ENCODE results near the gene EXTL1. TPM values are rescaled to one million over a fixed set of nuclear protein-coding genes. Genes with fewer than 3 reads are reported as not detected.

Gene EXTL1
- total RNA-seq, 1 experiment from 2014 or later = 88.2 TPM

DNA sequence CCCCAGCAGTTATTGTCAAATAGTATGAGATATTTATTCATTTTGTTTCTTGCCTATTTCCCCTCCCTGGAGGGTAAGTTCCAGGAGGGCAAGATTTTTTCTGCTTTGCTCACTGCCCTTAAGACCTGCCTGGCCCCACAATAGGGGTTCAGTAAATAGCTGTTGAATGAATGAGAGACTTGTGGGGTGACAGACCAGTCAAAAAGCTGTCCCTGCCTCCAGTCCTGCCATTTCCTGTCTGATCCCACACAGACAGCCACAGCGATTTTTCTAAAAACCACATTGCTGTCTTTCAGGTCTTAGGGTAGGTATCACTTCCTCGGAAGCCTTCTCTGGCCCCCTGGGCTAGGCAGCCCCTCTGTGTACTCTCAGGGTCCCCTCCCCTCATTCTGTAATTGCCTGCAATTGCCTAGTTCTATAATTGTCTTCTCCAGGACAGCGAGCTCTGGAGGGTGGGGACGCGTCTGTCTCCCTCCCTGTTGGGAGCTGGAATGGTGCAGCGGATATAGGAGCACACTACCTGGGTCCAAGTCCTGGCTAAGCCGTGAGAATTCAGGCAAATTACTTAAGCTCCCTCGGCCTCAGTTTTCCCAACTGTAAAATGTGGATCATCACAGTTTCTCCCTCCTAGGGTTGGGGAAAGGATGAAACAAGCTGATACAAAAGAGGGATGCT is 1.8 kb upstream of the EXTL1 start:
- in situ Hi-C loops (cut with HindIII; ENCODE audit: low sequenced_read_pairs) = no loop called here
- no peak for DNase-seq (ENCODE audit: low spot score)

DNA sequence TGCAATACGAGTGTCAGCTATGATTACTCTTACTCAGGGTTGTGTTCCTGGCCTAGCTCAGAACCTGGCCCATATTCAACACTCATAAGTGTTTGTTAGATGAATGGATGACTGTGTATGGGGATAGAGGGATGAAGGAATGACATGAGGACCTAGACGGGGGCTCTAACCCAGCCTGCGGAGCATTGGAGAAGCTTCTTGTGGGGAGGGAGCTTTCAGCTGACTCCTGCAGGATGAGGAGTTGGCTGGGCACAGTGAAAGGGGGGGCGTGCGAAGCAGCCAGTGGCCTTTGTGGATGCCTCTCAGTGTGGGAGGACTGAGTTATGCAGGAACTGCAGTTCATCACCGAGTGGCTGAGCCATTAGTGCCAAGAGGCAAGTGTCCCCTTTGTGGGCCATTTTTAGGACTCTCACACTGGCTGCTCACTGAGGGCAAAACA is 1.2 kb upstream of the EXTL1 start:
- DNase-seq (ENCODE audit: low spot score) = no peak
- in situ Hi-C loops (cut with HindIII; ENCODE audit: low sequenced_read_pairs) = no loop called here

DNA sequence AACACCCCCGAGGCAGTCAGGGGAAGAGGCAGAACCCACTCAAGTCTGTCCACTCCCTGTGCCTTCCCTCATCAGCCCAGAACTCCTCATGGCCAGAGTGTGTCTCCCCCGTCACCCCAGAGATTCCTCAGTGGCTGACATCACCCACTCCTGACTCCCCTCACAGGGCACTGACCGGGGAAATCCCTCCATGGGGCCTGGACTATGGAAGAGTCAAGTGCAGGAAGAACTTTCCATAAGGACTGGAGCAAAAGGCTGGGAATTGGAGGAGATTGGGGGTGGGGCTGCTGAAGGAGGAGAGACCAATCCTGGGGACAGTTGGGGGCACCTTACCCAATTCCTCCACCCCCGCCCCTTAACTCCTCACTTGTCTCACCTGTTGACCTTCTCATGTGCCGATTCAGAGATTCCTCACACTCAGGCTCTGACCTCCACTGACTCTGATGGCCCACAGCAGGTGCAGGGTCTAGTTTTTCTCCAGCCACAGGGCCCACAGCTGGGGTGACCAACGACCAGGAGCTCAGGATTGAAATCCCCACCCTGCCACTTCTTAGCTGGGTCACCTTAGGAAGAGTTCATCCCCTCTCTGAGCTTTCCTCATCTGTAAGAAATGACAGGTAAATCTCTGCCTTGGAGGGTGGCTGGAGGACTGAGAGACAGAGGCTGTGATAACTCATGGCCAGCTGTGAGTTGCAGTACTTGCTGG is 481 bp upstream of the EXTL1 start:
- in situ Hi-C loops (cut with HindIII; ENCODE audit: low sequenced_read_pairs) = no loop called here
- DNase-seq (ENCODE audit: low spot score) = no peak

- no peak for DNase-seq (ENCODE audit: low spot score)
- in situ Hi-C loops (cut with HindIII; ENCODE audit: low sequenced_read_pairs) = no loop called here
Measured at GRCh38 chr1:26022404-26022779, 817 bp downstream of the EXTL1 start.

DNA sequence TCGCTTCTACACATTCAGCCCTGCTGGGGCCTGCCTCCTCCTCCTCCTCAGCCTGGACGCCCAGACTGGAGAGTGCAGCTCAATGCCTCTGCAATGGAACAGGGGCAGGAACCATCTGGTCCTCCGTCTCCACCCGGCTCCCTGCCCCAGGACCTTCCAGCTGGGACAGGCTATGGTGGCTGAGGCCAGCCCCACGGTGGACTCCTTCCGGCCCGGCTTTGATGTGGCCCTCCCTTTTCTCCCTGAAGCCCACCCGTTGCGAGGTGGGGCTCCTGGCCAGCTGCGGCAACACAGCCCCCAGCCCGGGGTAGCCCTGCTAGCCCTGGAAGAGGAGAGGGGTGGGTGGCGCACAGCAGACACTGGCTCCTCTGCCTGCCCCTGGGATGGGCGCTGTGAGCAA is 1.4 kb downstream of the EXTL1 start:
- no peak for DNase-seq (ENCODE audit: low spot score)
- in situ Hi-C loops (cut with HindIII; ENCODE audit: low sequenced_read_pairs) = no loop called here

DNA sequence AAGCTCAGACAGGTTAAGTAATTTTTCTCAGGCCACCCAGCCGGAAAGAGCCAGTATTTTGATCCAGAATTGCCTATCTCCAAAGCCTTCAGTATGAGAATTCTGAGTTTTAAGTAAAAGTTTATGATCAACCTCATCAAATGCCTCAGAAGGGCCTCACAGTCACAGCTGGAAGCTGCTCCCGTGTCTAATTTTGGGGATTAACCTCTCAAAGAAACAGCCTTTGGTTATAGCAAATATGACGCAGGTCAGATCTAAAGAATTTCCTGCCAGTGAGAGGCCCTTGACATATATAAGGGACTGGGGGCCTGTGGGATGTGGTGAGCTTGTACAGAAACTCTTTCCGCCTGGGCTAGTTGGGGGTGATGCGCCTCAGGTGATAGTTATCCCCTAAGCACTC is 2.3 kb downstream of the EXTL1 start:
- in situ Hi-C loops (cut with HindIII; ENCODE audit: low sequenced_read_pairs) = no loop called here
- DNase-seq (ENCODE audit: low spot score) = no peak

GRCh38 chr1:26025060-26025459 is 3.5 kb downstream of the EXTL1 start:
- in situ Hi-C loops (cut with HindIII; ENCODE audit: low sequenced_read_pairs) = no loop called here
- DNase-seq (ENCODE audit: low spot score) = no peak

GRCh38 chr1:26025517-26025916 is 3.9 kb downstream of the EXTL1 start:
- in situ Hi-C loops (cut with HindIII; ENCODE audit: low sequenced_read_pairs) = no loop called here
- DNase-seq (ENCODE audit: low spot score) = no peak

- in situ Hi-C loops (cut with HindIII; ENCODE audit: low sequenced_read_pairs) = no loop called here
- DNase-seq (ENCODE audit: low spot score) = no peak
Measured at GRCh38 chr1:26027716-26028489, 6.3 kb downstream of the EXTL1 start.

GRCh38 chr1:26028490-26028980 is 7.0 kb downstream of the EXTL1 start:
- no peak for DNase-seq (ENCODE audit: low spot score)
- in situ Hi-C loops (cut with HindIII; ENCODE audit: low sequenced_read_pairs) = no loop called here

GRCh38 chr1:26029054-26029863 is 7.7 kb downstream of the EXTL1 start:
- in situ Hi-C loops (cut with HindIII; ENCODE audit: low sequenced_read_pairs) = no loop called here
- DNase-seq (ENCODE audit: low spot score) = no peak

GRCh38 chr1:26029864-26030481 is 8.4 kb downstream of the EXTL1 start:
- DNase-seq (ENCODE audit: low spot score) = no peak
- in situ Hi-C loops (cut with HindIII; ENCODE audit: low sequenced_read_pairs) = no loop called here

GRCh38 chr1:26031196-26031595 is 9.6 kb downstream of the EXTL1 start:
- in situ Hi-C loops (cut with HindIII; ENCODE audit: low sequenced_read_pairs) = no loop called here
- DNase-seq (ENCODE audit: low spot score) = no peak

DNA sequence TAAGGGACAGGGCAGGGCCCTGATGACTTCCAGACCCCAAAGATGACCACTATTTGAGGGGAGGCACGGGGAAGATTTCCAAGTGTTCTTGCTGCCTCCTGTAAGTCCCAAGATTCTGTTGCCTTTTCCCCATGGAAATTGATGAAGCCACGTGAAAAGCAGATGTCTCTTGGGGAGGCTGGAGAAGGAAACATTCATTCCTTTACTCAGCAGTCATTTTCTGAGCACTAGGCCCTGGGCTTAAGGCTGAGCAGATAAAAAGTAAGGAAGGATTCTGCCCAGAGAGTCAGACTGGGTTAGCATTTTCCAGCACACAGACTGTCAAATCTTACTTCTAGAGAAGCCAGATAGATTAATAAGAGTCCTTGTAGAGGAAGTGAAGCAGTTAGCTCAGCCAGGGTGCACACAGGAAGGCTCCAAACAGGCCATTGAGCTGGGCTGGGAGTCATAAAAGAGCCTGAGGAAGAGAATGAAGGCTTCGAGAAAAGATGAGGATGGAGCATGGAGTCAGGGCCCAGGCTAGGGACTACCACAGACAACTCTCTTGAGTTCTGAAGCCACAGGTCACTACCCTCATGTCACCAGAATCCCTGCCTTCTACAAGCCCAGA is 10.1 kb downstream of the EXTL1 start:
- no peak for DNase-seq (ENCODE audit: low spot score)
- in situ Hi-C loops (cut with HindIII; ENCODE audit: low sequenced_read_pairs) = no loop called here

- no peak for DNase-seq (ENCODE audit: low spot score)
- in situ Hi-C loops (cut with HindIII; ENCODE audit: low sequenced_read_pairs) = no loop called here
Measured at GRCh38 chr1:26032656-26033357, 11.2 kb downstream of the EXTL1 start.

- DNase-seq (ENCODE audit: low spot score) = peak; percentile 49
Measured at GRCh38 chr1:26034504-26035202, 13.1 kb downstream of the EXTL1 start.

GRCh38 chr1:26035203-26035958 is 13.8 kb downstream of the EXTL1 start:
- in situ Hi-C loops (cut with HindIII; ENCODE audit: low sequenced_read_pairs) = no loop called here
- peak; percentile 97 for DNase-seq (ENCODE audit: low spot score)

More at GRCh38 chr1:26034504-26035202, 13.1 kb downstream of the EXTL1 start:
- in situ Hi-C loops (cut with HindIII; ENCODE audit: low sequenced_read_pairs) = no loop called here

Data from G401 (cell line).